HG03108 (cell line): ENCODE results near the gene TMEM91.
"Not testable (repeated sequence)": the region's sequence is repeated elsewhere in the genome, so short reads cannot be mapped to it uniquely, and the experiment has no call there.

Experiments
- ATAC-seq: cut with Tn5 transposase; IDR thresholded peaks from one replicate; pipeline ENCODE4 v1.9.1; 2021; ENCODE audit warnings: moderate library complexity; ENCODE audit not compliant: unreplicated experiment

The TMEM91 gene

DNA sequence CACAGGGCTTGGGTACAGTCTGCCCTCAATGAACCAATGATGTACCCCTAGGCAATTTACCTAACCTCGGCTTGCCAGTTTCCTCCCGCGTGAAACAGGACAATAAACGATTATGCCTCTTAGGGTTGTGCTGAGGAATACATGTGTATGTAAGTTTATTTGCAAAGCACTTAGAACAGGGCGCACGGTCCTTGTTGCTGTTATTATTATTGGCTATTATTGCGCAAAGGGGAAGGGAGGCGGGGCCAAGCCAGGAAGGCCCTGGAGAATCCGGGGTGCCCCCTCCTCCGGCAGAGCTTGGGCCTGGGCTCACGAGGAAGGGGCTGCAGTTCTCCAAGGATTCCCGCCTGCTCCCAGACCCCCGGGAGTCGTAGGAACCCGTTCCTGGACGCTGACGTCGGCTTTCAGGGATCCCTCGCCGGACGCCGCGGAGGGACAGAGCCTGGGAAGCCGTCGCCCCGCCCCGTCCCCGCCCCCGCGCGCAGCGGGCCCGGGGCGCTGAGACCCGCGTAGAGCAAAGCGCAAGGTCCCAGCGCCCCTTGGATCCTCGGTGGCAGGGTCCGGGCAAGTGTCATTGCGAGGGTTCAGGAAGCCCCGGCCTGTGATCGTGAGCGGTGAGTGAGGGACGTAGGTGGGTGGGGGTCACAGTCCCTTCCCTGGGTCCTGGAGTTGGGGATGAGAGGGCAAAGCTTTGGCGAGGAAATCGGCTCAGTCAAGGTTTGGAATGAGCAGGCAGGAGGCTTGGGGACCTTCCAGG, at the start of gene TMEM91:
TMEM91 (plus strand) TSS at position 293 of the 757 bp plus-strand sequence. CDS start 1,777 bp downstream, outside the sequence.
- ATAC-seq: no peak

DNA sequence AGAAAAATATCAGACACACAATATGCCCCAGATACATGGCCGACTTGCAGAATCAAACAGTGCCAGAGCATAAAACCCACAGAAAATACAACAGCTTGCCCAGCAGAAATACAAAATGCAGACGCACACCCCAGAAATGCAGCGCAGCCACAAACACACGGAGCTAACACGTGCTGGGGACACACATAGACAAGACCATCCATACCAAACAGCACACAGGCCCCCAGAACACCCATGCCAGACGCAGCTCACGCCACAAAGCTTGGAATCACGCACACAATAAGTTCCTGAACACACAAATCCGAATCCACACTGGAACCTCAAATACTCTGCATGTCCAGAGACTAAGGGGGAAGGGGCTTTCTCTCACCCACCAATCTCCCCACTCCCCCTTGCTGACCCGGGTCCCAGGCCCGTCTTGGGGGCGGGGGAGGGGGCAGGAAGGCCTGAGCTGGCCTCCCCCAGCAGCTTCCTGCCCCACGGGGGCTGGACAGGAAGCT, 49.2 kb upstream of the TMEM91 start:
- ATAC-seq: no peak

DNA sequence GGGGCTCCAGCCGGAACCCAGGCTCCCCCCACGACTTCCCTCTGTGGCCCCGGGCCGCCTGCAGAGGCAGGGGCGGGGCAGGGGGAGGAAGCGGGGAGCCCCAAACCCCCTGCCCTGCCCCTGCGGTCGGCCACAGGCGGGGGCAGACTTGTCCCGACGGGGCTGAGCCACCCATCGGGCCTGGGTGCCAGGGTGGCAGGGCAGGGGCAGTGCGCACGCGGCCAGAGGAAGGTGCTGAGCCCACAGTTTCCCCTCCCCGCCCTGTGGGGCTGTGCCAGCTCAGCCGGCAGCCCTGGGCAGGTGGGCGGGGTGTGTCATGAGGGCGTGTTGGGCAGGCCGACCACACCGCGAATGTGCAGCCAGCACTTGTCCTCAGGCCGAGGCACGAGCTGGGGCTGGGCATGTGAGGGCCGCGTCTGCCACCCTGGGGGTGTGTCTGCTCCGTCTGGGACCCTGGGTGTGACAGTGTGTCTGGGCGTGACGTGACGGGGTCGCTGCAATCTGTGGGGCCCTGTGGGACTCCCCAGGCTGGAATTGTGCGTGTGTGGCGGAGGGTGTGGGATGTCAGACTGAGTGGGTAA, 48.7 kb upstream of the TMEM91 start:
- ATAC-seq: peak; percentile 49

DNA sequence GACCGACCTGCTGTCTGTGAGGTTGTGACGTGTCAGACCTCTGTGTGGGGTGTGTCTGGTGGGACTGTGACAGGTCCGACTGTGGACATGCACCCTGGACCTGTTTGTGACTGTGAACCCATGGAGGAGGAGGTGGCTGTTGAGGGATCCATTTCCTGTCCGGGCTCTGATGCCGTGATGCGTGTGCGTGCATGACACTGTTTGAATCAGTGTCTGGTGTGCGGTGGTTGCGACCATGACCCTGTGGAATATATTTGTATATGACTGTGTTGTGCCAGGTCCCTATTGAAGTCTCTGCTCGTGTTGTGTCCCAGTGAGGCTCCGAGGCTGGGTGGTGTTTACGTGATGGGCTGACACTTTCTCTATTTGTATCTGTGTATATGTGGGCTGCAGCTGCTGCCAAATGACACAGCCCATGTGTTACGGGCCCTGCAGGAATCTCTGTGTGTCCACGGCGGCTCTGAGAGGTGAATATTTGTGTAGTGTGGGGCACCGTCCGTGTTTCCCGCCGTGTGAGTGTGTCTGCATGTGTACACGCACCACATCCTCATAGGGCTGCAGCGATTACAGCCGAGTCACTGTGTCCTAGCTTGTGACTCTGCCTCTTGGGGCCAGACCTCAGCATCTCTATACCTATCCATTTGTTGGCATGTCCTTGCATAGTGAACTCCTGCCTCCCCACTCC, 48.0 kb upstream of the TMEM91 start:
- ATAC-seq: peak; percentile 6

DNA sequence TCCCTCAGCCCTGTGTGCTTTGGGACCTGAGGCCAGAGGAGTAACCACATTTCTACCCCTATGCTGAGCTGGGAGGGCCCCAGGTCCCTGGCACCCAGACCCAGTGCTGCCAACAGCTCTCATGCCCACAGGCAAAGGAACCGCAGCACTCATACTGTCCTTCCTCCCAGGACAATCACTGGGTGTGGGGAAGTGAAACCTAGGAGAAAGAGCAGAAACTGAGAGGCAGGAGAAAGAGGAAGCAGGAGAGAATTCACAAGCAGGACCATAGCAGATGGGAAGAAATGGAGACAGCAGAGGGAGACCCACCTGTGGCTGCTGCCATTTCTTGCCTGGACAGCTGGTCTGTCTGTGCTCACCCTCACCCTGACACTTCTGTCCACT, 47.5 kb upstream of the TMEM91 start:
- no peak for ATAC-seq

DNA sequence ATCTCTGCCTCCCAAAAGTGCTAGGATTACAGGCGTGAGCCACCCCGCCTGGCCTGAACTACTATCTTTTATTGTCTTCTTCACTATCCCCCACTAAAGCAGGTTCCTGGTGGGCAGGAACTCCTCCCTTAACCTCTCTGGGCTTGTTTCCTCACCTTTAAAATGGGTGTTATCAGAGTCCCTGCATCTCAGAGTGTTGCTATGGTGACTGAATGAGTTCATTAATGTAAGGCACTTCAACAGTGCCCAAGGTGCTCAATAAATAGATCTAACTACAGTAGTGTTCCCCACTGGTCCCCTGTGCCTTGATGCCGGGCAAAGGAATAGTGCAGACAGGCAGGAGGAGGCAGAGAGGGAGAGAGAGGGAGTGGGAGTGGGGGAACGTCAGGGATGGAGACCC, 45.9 kb upstream of the TMEM91 start:
- no peak for ATAC-seq

DNA sequence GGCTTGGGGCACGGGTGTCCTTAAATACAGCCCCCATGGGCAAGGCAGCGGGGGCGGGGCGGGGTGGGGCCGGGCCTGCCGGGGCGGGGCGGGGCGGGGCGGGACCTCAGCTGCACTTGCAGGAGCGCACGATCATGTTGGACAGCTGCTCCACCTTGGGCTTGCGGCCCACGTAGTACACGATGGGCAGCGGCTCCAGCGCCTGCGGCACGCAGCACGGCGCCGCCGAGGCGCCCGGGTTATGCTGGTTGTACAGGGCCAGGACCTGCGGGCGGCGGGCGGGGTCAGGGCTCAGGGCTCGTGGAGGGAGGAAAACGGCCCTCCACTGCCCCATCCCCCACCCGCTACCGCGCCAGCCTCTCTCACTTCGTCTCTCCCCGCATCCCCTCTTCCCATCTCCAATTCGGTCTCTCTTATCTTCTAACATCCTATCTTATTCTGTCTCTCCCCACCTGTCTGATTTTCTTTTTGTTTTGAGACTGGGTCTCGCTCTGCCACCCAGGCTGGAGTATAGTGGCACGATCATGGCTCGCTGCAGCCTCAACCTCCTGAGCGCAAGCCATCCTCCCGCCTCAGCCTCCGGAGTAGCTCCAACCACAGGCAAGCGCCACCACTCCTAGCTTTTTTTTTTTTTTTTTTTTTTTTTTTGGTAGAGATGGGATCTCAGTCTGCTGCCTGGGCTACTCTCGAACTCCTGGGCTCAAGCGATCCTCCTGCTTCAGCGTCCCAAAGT, 45.2 kb upstream of the TMEM91 start:
- no peak for ATAC-seq

DNA sequence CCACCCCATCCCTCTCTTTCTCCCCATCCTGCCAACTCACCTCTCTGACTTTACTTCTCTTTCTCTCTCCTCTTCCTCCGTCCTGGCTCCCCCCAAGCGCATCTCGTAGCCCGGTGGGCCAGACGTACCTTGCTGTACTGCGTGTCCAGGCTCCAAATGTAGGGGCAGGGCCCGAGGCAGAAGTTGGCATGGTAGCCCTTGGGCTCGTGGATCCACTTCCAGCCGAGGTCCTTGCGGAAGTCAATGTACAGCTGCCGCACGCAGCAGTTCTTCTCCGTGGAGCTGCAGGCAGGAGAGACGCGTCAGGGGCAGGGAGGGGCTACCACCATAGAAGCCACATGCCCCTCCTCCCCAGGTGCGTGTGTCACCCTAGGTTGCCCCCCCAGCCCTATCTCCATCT, 44.3 kb upstream of the TMEM91 start:
- ATAC-seq: no peak

DNA sequence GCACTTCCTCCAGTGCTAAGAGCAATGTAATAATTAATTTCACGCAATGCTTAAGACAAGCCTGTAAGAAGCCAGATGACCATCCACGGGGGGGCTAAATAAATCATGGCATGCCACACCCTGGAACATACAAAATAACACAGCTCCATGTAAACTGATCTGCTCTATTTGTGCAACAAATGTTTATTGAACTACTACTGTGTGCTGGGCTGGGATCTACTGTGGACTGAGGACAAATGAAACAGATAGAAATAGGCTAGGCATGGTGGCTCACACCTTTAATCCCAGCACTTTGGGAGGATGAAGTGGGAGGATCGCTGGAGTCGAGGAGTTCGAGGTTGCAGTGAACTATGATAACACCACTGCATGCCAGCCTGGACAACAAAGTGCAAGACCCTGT, 43.9 kb upstream of the TMEM91 start:
- no peak for ATAC-seq

DNA sequence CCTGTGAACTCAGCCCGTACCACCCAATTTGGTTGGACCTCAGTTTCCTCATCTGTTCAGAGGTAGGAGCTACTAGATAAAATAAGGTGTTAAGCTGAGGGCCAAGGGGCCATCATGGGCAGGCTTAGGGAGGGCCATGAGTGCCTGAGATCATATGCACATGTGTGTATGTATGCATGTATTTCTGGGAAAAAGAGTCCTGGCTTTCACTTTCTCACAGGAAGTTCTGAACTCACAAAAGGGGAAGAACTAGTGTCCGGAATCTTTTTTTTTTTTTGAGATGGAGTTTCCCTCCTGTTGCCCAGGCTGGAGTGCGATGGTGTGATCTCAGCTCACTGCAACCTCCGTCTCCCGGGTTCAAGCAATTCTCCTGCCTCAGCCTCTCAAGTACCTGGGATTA, 41.5 kb upstream of the TMEM91 start:
- ATAC-seq: no peak

DNA sequence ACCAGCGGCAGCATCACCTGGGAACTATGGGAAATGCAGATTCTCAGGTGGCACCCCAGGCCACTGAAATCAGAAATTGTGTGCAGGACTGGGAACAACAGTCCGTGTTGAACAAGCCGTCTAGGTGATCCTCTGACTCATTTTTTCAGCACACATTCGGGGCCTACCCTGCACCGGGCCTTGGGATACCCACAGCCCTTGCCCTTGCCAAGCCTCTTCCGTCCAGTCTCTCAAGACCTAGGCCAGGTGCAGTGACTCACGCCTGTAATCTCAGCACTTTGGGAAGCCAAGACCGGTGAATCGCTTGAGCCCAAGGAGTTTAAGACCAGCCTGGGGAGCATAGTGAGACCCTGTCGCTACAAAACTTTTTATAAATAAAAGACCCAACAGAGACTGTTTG, 40.9 kb upstream of the TMEM91 start:
- no peak for ATAC-seq

DNA sequence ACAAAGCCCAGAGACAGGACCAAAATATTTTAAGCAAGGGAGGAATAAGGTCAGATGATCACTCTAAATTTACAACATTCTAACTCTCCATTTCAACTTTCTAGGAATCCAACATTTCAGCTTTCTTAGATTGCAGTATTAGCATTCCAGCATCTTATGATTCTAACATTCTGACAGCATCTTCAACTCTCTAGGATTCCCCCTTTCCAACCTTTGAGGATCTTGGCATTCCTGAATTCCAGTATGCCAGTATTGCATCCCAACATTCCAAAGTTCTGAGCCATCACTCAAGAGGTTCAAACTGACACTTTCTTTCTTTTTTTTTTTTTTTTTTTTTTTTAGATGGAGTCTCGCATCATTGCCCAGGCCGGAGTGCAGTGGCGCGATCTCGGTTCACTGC, 36.4 kb upstream of the TMEM91 start:
- no peak for ATAC-seq

DNA sequence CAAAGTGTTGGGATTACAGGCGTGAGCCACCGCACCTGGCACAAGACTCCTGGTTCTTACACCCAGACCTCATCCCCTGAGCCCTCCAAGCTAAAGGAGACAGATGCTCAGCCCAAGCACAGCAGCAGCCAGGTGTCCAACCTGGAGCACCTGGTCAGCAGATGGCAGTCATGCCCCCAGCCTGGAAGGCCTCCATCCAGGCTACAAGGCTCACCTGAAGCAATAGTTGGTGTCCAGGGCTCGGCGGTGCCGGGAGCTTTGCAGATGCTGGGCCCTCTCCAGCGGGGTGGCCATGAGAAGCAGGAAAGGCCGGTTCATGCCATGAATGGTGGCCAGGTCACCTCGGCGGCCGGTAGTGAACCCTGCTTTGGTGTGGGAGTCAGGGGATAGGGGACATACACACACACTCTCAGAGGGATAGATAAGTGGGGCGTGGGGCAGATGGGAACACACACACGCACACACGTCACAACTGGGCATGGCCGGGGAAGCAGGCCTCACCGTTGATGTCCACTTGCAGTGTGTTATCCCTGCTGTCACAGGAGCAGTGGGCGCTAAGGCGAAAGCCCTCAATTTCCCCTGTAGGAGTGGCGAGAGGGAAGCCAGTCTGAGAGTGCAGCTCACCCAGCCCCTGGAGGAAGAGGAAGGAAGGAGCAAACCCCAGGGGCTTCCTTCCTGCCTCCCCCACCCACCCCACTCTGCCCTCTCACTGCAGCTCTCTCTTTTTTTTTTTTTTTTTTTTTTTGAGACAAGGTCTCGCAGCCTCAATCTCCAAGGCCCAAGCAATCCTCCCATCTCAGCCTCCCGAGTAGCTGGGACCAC, 34.5 kb upstream of the TMEM91 start:
- no peak for ATAC-seq

DNA sequence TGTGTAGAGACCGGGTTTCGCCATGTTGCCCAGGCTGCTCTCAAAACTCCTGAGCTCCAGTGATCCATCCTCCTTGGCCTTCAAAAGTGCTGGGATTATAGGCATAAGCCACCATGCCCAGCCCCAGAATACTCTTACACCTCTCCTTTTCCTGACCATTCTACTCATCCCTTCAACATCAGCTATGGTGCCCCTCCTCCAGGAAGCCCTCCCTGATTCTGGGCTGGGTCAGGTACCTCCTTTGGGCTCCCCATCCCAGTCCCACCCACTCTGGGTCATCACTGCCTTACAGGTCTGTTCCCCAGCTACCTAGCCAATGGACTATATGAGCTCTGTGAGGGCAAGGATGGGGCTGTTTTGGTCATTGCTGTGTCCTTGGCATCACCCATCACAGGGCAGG, 32.2 kb upstream of the TMEM91 start:
- ATAC-seq: no peak

DNA sequence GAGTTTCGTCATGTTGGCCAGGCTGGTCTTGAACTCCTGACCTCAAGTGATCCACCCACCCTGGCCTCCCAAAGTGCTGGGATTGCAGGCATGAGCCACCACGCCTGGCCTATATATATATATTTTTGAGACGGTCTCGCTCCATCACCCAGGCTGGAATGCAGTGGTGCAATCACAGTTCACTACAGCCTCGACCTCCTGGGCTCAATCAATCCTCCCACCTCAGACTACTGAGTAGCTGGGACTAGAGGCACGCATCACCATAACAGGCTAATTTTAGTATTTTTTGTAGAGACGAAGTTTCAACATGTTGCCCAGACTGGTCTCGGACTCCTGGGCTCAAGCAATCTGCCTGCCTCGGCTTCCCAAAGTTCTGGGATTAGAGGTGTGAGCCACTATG, 29.4 kb upstream of the TMEM91 start:
- ATAC-seq: not testable (repeated sequence)

DNA sequence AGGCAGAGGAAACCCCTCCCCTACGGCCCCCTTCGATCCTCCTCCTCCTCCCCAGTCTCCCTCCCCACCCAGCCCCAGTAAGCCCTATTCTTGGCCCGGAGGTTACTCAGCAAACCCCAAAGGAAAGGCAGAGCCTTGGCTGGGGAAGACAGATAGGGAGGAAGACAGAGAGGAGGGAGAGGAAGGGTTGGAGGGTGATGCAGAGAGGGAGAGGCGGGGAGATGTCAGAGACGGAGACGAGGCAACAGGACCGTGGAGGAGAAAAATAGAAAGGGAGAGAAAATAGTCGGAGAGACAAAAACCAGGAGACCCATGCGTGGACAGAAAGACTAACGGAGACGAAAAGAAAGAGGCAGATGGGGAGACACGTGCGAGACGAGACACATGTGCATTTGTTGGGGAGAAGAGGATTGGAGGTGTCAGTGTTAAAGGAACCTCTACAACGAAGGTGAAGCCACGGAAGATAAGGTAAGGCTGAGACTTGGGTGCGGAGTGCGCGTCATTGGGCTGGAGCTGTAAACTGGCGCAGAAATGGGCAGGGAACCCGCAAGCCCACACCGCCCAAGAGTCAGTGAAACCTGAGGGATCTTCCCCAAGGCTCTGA, 25.5 kb upstream of the TMEM91 start:
- no peak for ATAC-seq

DNA sequence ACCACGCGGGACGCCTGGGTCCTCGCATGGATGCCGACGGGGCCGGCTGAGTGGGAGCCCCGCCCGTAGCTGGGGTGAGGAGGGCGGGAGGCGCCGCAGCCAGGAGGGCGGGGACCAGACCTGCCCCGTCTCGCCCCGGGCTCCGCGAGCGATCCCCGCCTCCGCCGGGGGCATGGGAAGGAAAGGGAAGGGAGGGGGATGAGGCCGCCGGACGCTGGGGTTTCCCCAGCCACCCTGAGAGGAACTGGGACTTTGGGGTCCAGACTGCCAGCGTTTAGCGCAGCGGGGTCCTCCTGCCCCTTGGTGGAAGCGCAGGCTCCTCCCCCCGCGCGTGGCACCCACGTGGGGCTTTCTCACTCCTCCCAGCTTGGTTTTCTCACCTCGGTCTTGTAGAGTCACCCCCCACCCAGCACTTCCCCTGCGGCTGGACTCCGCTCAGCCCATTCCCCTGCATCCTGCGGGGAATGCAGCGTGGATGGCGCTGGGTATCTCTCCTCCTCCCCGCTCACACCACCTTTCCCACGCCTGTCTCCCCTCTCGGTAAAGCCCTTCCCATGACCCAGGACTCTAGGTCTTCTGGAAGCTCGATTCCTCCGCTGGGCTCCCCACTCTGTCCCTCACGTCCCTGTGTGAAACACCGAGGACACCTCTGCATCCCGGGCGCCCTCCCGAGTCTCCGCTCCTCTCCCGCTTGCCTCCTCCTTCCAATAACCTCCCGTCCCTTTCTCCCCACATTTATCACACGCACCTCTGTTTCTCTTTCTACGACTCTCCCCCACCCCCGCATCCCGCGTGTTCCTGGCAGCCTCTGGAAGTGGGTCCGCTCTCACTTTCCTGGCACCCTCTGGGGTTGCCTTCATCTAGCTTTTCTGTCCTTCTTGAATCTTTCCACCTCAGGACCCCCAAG, 24.7 kb upstream of the TMEM91 start:
- peak; percentile 33 for ATAC-seq

DNA sequence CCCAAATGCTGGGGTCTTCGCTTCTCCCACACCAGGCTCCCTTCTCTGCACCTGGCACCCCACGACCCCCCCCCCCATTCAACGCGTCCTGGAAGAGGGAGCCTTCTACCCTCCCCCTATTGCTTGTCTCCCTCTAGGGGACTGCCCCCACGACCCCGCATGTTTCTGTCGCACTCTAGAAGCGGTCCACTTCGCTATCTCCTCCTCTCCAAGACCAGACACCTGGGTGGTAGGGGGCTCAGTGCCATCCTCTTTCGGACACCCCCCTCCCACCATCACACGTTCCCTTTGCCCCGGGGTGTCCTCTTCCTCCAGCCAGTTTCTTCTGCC, 24.1 kb upstream of the TMEM91 start:
- no peak for ATAC-seq
